ENCODE measurements around the gene MLYCD. TPM values are rescaled to one million over a fixed set of nuclear protein-coding genes. Genes with fewer than 3 reads are reported as not detected.

MLYCD gene
- total and polyA plus RNA-seq, 2 donors from 2014 or later, result 8.8 to 9.1 TPM

DNA sequence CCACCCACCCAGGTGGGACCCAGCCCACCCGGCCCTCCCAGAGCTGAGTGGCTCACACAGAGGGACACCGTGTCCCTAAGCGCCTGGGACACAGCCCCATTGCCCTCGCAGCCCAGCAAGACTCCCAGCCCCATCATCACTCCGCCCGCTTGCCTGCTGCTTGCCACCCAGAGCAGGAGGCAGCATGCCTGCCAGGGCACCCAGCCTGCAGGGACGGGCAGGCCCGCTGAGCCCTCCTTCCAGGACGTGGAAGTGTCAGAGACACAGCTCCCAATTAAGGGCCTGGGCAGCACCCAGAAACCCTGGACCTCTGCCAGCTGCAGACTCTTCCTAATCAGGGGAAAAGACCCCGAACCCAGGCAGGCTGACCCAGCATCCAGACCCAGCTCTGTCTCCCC, 36.9 kb downstream of the MLYCD start:
- no peaks in the 10 kb centered on the region for H3K36me3 ChIP-seq (ENCODE audit: control insufficient read depth in 2 of 3, insufficient read depth in 3 of 3, low read length in 3 of 3)
- no peak overlapping the region for H3K27ac ChIP-seq (ENCODE audit: low read depth in 2 of 2, low read length in 2 of 2)
- no peak for TF ChIP-seq CTCF (IDR thresholded peaks at IDR 0.05; ENCODE audit: borderline replicate concordance, extremely low read depth, insufficient read depth)
- FAIRE-seq (no peak), DNase-seq (peak in 1 of 5 donors; percentile 60)
- H3K4me1 ChIP-seq (ENCODE audit: control insufficient read depth in 2 of 3, insufficient read depth in 2 of 3, low read depth in 1 of 3, low read length in 3 of 3), result no peaks in the 10 kb centered on the region
- no peak overlapping the region for H3K4me3 ChIP-seq (ENCODE audit: low read length in 3 of 3)
- H3K9ac ChIP-seq (ENCODE audit: low read length in 3 of 3), result no peak overlapping the region
- intact Hi-C loops (cut with DNase I), result no loop called here
- no peaks in the 10 kb centered on the region for H3K27me3 ChIP-seq (ENCODE audit: control insufficient read depth, insufficient read depth, low read length)
- no peaks in the 10 kb centered on the region for H3K9me3 ChIP-seq (ENCODE audit: control insufficient read depth in 2 of 3, insufficient read depth in 1 of 3, low read length in 3 of 3)

DNA sequence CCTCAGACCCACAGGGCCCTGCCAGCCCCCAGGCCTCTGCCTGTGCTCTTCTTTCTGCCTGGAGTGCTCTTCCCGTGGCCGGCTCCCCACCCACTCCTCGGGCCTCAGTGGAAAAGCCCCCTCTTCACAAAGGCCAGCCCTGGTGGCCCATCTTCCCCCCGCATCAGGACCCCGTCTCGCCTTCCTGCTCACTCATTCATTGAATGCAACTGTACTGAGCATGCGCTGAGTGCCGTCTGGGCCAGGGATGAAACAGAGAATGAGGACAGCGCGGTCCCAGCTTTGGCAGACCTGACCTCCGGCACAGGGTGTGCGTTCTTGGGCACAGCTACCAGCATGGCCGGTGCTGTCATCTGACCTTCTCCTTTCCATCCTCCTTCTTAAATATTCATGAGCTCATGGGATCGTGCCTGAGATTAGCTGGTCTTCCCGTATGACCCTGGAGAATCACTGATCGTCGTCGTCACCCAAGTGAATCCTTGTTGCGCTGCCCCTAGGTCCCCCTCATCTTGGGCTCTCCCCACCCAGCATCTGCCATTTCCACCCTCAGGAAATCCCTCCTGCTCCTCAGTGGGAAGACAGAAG, 37.8 kb downstream of the MLYCD start:
- no peak overlapping the region for H3K4me3 ChIP-seq (ENCODE audit: low read length in 3 of 3)
- intact Hi-C loops (cut with DNase I), result no loop called here
- FAIRE-seq, result no peak
- H3K9me3 ChIP-seq (ENCODE audit: control insufficient read depth in 2 of 3, insufficient read depth in 1 of 3, low read length in 3 of 3), result no peaks in the 10 kb centered on the region
- H3K36me3 ChIP-seq (ENCODE audit: control insufficient read depth in 2 of 3, insufficient read depth in 3 of 3, low read length in 3 of 3), result no peaks in the 10 kb centered on the region
- H3K4me1 ChIP-seq (ENCODE audit: control insufficient read depth in 2 of 3, insufficient read depth in 2 of 3, low read depth in 1 of 3, low read length in 3 of 3), result no peaks in the 10 kb centered on the region
- no peak overlapping the region for H3K27ac ChIP-seq (ENCODE audit: low read depth in 2 of 2, low read length in 2 of 2)
- TF ChIP-seq CTCF (IDR thresholded peaks at IDR 0.05; ENCODE audit: borderline replicate concordance, extremely low read depth, insufficient read depth), result no peak
- peak in 1 of 5 donors; percentile 23 for DNase-seq
- H3K9ac ChIP-seq (ENCODE audit: low read length in 3 of 3), result no peak overlapping the region
- no peaks in the 10 kb centered on the region for H3K27me3 ChIP-seq (ENCODE audit: control insufficient read depth, insufficient read depth, low read length)

DNA sequence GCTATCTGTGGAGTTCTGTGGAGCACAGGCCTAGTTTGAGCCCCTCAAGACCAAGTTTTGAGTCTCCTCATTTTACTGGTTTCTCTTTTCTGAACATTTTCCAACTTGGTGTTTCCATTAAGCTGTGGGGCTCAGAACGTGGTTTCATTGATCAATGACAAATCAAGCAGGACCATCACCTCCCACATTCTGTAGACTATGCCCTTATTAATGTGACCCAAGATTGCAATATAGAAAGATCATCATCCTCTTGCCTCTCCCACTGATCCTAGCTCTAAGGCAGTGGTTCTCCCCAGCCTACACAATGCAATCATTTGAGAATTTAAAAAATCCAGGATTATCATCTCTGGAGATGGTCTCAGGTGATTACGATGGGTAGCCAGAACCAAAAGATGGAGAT, 38.4 kb downstream of the MLYCD start:
- H3K27me3 ChIP-seq (ENCODE audit: control insufficient read depth, insufficient read depth, low read length), result no peaks in the 10 kb centered on the region
- FAIRE-seq, result no peak
- H3K4me3 ChIP-seq (ENCODE audit: low read length in 3 of 3), result no peak overlapping the region
- H3K4me1 ChIP-seq (ENCODE audit: control insufficient read depth in 2 of 3, insufficient read depth in 2 of 3, low read depth in 1 of 3, low read length in 3 of 3), result no peaks in the 10 kb centered on the region
- no peak overlapping the region for H3K27ac ChIP-seq (ENCODE audit: low read depth in 2 of 2, low read length in 2 of 2)
- intact Hi-C loops (cut with DNase I), result no loop called here
- no peaks in the 10 kb centered on the region for H3K9me3 ChIP-seq (ENCODE audit: control insufficient read depth in 2 of 3, insufficient read depth in 1 of 3, low read length in 3 of 3)
- H3K9ac ChIP-seq (ENCODE audit: low read length in 3 of 3), result no peak overlapping the region
- no peak for TF ChIP-seq CTCF (IDR thresholded peaks at IDR 0.05; ENCODE audit: borderline replicate concordance, extremely low read depth, insufficient read depth)
- no peaks in the 10 kb centered on the region for H3K36me3 ChIP-seq (ENCODE audit: control insufficient read depth in 2 of 3, insufficient read depth in 3 of 3, low read length in 3 of 3)
- DNase-seq, result no peak

Measured in kidney (tissue), 14 donors.